ENCODE data around the gene CATSPER1.

The CATSPER1 gene

DNA sequence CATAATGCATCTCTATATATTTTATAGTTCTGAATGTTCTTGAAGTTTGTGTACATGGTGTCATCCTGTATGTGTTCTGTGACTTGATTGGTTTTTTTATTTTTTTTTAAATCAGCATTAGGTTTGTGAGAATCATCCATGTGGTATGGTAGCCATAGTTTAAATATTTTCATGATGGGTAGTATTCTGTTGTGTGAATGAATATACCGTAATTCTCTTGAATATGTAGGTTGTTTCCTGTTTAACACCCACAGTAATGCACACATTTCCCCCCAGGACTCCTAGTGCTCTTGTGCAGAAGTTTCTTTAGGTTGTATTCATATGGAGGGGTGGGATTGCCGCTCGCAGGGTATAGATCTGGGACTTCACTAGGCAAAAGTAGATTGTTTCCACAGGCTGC is 45.8 kb upstream of the CATSPER1 start:
- Histone ChIP-seq H3K36me3 (replicated peaks in 1 of 2; ENCODE audit: control insufficient read depth in 2 of 2, insufficient read depth in 2 of 2, low read length in 2 of 2) (peaks cover 19 to 57% of the 10 kb centered on the region in 2 donors), H3K23ac (ENCODE audit: low read depth, low read length, poor library complexity) (no peak overlapping the region), H3K4me2 (ENCODE audit: insufficient read depth, low read length, poor library complexity, severe bottlenecking) (no peak overlapping the region), H2AFZ (ENCODE audit: low read length) (no peak overlapping the region), H3K4ac (ENCODE audit: low read length) (no peak overlapping the region), H2BK5ac (ENCODE audit: low read length) (no peak overlapping the region), H3K18ac (ENCODE audit: low read length) (no peak overlapping the region), H3K4me3 (ENCODE audit: low read length in 2 of 2) (no peak overlapping the region), H3K9ac (ENCODE audit: low read depth, low read length, poor library complexity) (no peak overlapping the region), H3K27me3 (ENCODE audit: control insufficient read depth in 3 of 3, insufficient read depth in 3 of 3, low read depth in 1 of 3, low read length in 3 of 3) (no peaks in the 10 kb centered on the region), H3K4me1 (ENCODE audit: control insufficient read depth in 2 of 2, insufficient read depth in 1 of 2, low read depth in 1 of 2, low read length in 2 of 2) (peaks cover 4 to 7% of the 10 kb centered on the region in 2 donors), H3K9me3 (replicated peaks in 1 of 2; ENCODE audit: control insufficient read depth in 2 of 2, insufficient read depth in 1 of 2, low read depth in 1 of 2, low read length in 2 of 2) (no peaks in the 10 kb centered on the region), H3K14ac (ENCODE audit: low read length) (no peak overlapping the region), H2BK15ac (ENCODE audit: low read length) (no peak overlapping the region), H3K27ac (replicated peaks; ENCODE audit: low read length) (no peak overlapping the region), H3K79me1 (ENCODE audit: low read depth, low read length) (no peaks in the 10 kb centered on the region), H2BK12ac (ENCODE audit: low read length) (no peak overlapping the region), H2AK5ac (ENCODE audit: low read depth, low read length) (no peak overlapping the region), H4K91ac (ENCODE audit: low read depth, low read length, poor library complexity) (no peak overlapping the region), H4K8ac (ENCODE audit: low read depth, low read length) (no peak overlapping the region), H2BK120ac (ENCODE audit: low read depth, low read length) (no peak overlapping the region)
- no peak for DNase-seq (ENCODE audit: low spot score)
- no CpG with 5 or more reads among the region's 3 CpGs for WGBS, 2 donors (ENCODE audit: extremely low coverage in 2 of 2, insufficient read length in 2 of 2, insufficient replicate concordance in 1 of 2)

DNA sequence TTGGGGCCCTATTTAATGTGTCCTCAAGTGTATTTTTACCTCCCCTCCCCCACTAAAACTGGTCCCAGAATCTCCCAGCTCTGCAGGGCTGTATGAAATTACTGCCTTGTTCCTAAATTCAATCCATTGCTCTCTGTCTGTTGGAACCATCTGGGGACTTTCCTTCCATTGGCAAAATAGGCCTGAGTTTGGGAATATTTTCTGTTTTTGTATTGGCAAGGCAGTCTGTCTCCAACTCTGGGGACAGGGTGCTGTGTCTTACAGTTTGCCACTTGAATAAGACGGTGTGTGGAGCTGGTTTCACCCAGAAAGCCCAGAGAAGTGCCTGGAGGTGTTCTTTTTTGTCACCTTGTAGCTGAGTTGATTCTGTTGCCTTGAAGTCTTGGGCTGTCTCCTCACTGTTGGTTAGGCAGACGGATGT is 45.1 kb upstream of the CATSPER1 start:
- no peak overlapping the region for H2AFZ ChIP-seq (ENCODE audit: low read length)
- no CpG with 5 or more reads among the region's 2 CpGs for WGBS, 2 donors (ENCODE audit: extremely low coverage in 2 of 2, insufficient read length in 2 of 2, insufficient replicate concordance in 1 of 2)

DNA sequence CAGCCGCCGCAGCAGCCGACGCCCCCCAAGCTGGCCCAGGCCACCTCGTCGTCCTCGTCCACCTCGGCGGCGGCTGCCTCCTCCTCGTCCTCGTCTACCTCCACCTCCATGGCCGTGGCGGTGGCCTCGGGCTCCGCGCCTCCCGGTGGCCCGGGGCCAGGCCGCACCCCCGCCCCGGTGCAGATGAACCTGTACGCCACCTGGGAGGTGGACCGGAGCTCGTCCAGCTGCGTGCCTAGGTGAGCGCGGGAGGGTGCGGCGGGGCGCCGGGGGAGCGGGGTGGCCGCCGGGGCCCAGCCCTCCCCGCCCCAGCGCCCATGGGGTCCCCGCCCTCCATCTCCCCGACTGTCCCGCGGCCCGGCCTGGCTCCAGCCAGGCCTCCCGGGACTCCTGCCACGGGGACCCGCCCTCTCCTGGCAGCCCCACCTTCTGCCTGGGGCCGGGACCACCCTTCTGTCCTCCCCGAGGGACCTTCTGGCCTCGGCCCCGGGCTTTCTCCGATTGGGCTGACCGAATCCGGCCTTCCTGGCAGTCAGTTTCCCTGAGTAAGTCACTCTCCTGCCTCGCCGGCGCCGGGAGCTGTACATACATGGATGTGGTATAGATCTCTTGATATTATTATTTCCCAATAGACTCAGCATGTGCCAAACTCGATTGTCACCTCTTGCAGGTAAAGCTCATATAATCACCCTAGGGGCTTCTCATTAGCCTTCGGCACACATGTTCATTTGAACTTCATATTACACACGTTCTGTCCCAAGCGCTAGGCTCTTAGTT is 44.5 kb upstream of the CATSPER1 start:
- Histone ChIP-seq H3K23ac (ENCODE audit: low read depth, low read length, poor library complexity) (peak overlapping the region; percentile 68), H3K4ac (ENCODE audit: low read length) (no peak overlapping the region), H2AK5ac (ENCODE audit: low read depth, low read length) (no peak overlapping the region), H3K9me3 (replicated peaks in 1 of 2; ENCODE audit: control insufficient read depth in 2 of 2, insufficient read depth in 1 of 2, low read depth in 1 of 2, low read length in 2 of 2) (peaks cover 0 to 2% of the 10 kb centered on the region in 2 donors), H2AFZ (ENCODE audit: low read length) (peak overlapping the region; percentile 90), H3K14ac (ENCODE audit: low read length) (peak overlapping the region; percentile 94), H3K36me3 (replicated peaks in 1 of 2; ENCODE audit: control insufficient read depth in 2 of 2, insufficient read depth in 2 of 2, low read length in 2 of 2) (peaks cover 26 to 63% of the 10 kb centered on the region in 2 donors), H3K79me1 (ENCODE audit: low read depth, low read length) (no peaks in the 10 kb centered on the region), H3K4me3 (ENCODE audit: low read length in 2 of 2) (peak overlapping the region; percentile 82 to 97), H2BK12ac (ENCODE audit: low read length) (no peak overlapping the region), H3K27me3 (ENCODE audit: control insufficient read depth in 3 of 3, insufficient read depth in 3 of 3, low read depth in 1 of 3, low read length in 3 of 3) (no peaks in the 10 kb centered on the region), H4K8ac (ENCODE audit: low read depth, low read length) (no peak overlapping the region), H3K27ac (replicated peaks; ENCODE audit: low read length) (no peak overlapping the region), H2BK5ac (ENCODE audit: low read length) (no peak overlapping the region), H2BK120ac (ENCODE audit: low read depth, low read length) (no peak overlapping the region), H3K18ac (ENCODE audit: low read length) (peak overlapping the region; percentile 93), H3K4me1 (ENCODE audit: control insufficient read depth in 2 of 2, insufficient read depth in 1 of 2, low read depth in 1 of 2, low read length in 2 of 2) (peaks cover 4 to 7% of the 10 kb centered on the region in 2 donors), H4K91ac (ENCODE audit: low read depth, low read length, poor library complexity) (no peak overlapping the region), H3K4me2 (ENCODE audit: insufficient read depth, low read length, poor library complexity, severe bottlenecking) (peak overlapping the region; percentile 70), H3K9ac (ENCODE audit: low read depth, low read length, poor library complexity) (peak overlapping the region; percentile 99), H2BK15ac (ENCODE audit: low read length) (no peak overlapping the region)
- WGBS, 2 donors (ENCODE audit: extremely low coverage in 2 of 2, insufficient read length in 2 of 2, insufficient replicate concordance in 1 of 2) = no CpG with 5 or more reads among the region's 60 CpGs
- no peak for DNase-seq (ENCODE audit: low spot score)

More for the DNA sequence above, 45.1 kb upstream of the CATSPER1 start:
- H4K91ac ChIP-seq (ENCODE audit: low read depth, low read length, poor library complexity) = no peak overlapping the region
- no peak overlapping the region for H3K9ac ChIP-seq (ENCODE audit: low read depth, low read length, poor library complexity)
- DNase-seq (ENCODE audit: low spot score) = no peak
- no peak overlapping the region for H3K4ac ChIP-seq (ENCODE audit: low read length)
- no peaks in the 10 kb centered on the region for H3K27me3 ChIP-seq (ENCODE audit: control insufficient read depth in 3 of 3, insufficient read depth in 3 of 3, low read depth in 1 of 3, low read length in 3 of 3)
- no peak overlapping the region for H2BK12ac ChIP-seq (ENCODE audit: low read length)
- H3K4me3 ChIP-seq (ENCODE audit: low read length in 2 of 2) = peak overlapping the region; percentile 82 to 97
- H3K14ac ChIP-seq (ENCODE audit: low read length) = no peak overlapping the region
- H2BK15ac ChIP-seq (ENCODE audit: low read length) = no peak overlapping the region
- peaks cover 25 to 57% of the 10 kb centered on the region in 2 donors for H3K36me3 ChIP-seq (replicated peaks in 1 of 2; ENCODE audit: control insufficient read depth in 2 of 2, insufficient read depth in 2 of 2, low read length in 2 of 2)
- H4K8ac ChIP-seq (ENCODE audit: low read depth, low read length) = no peak overlapping the region
- peaks cover 4 to 7% of the 10 kb centered on the region in 2 donors for H3K4me1 ChIP-seq (ENCODE audit: control insufficient read depth in 2 of 2, insufficient read depth in 1 of 2, low read depth in 1 of 2, low read length in 2 of 2)
- peak overlapping the region; percentile 70 for H3K4me2 ChIP-seq (ENCODE audit: insufficient read depth, low read length, poor library complexity, severe bottlenecking)
- no peak overlapping the region for H2BK120ac ChIP-seq (ENCODE audit: low read depth, low read length)
- no peak overlapping the region for H3K23ac ChIP-seq (ENCODE audit: low read depth, low read length, poor library complexity)
- H2BK5ac ChIP-seq (ENCODE audit: low read length) = no peak overlapping the region
- H3K9me3 ChIP-seq (replicated peaks in 1 of 2; ENCODE audit: control insufficient read depth in 2 of 2, insufficient read depth in 1 of 2, low read depth in 1 of 2, low read length in 2 of 2) = peaks cover 0 to 2% of the 10 kb centered on the region in 2 donors
- H2AK5ac ChIP-seq (ENCODE audit: low read depth, low read length) = no peak overlapping the region
- H3K79me1 ChIP-seq (ENCODE audit: low read depth, low read length) = no peaks in the 10 kb centered on the region
- H3K18ac ChIP-seq (ENCODE audit: low read length) = no peak overlapping the region
- no peak overlapping the region for H3K27ac ChIP-seq (replicated peaks; ENCODE audit: low read length)

DNA sequence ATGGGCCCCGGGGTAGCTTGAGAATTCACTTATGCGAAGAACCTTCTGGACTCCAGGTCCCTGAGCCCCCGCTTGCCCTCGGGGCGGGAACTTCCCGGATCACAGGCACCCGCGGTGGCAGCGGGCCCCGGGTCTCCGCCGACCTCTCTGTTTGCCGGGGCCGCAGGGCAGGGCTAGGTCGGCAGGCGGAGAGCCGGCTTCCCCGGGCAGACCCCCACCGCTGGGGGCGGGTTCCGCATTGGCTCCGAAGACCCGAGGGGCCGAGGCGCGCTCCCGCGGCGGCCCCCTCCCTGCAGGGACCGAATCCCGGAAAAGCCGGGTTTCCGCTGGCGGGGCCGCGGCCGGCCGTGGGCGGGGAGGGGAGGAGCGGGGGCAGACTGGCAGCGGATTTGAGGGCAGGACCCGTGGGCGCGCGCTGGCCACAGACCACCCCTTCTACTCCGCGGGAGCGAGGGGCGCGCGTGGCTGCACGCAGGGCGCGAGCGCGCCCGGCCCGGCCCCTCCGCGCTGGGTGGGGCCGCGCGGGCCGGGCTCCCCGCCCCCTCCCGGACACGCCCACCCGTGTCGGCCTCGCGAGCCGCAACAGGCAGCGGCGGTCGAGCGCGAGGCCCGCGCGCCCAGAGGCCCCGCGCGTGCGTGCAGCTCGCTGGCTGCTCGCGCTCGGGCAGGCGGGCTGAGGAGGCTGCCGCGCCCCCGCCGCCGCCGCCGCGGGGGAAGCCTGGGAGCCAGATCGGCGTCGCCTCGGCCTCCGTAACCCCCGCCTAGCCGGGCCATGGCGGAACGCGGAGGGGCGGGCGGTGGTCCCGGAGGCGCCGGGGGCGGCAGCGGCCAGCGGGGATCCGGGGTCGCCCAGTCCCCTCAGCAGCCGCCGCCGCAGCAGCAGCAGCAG is 43.7 kb upstream of the CATSPER1 start, which contains the start of gene PACS1:
Gene PACS1 (plus strand): TSS at position 558 of the 889 bp plus-strand sequence. CDS start 215 bp downstream, at position 773.
- Histone ChIP-seq H3K9me3 (replicated peaks in 1 of 2; ENCODE audit: control insufficient read depth in 2 of 2, insufficient read depth in 1 of 2, low read depth in 1 of 2, low read length in 2 of 2) (peaks cover 2 to 4% of the 10 kb centered on the region in 2 donors), H3K4ac (ENCODE audit: low read length) (no peak within 1 kb of the TSS), H3K27ac (replicated peaks; ENCODE audit: low read length) (peak within 1 kb of the TSS; percentile 43), H2AFZ (ENCODE audit: low read length) (peak within 1 kb of the TSS; percentile 90), H2BK5ac (ENCODE audit: low read length) (no peak within 1 kb of the TSS), H3K4me3 (ENCODE audit: low read length in 2 of 2) (peak within 1 kb of the TSS; percentile 82 to 97), H3K36me3 (replicated peaks in 1 of 2; ENCODE audit: control insufficient read depth in 2 of 2, insufficient read depth in 2 of 2, low read length in 2 of 2) (peaks cover 28 to 69% of the 10 kb centered on the region in 2 donors), H3K4me2 (ENCODE audit: insufficient read depth, low read length, poor library complexity, severe bottlenecking) (peak within 1 kb of the TSS; percentile 70), H2BK12ac (ENCODE audit: low read length) (no peak within 1 kb of the TSS), H4K91ac (ENCODE audit: low read depth, low read length, poor library complexity) (no peak within 1 kb of the TSS), H3K23ac (ENCODE audit: low read depth, low read length, poor library complexity) (peak within 1 kb of the TSS; percentile 68), H3K9ac (ENCODE audit: low read depth, low read length, poor library complexity) (peak within 1 kb of the TSS; percentile 99), H3K4me1 (ENCODE audit: control insufficient read depth in 2 of 2, insufficient read depth in 1 of 2, low read depth in 1 of 2, low read length in 2 of 2) (peaks cover 4 to 7% of the 10 kb centered on the region in 2 donors), H3K79me1 (ENCODE audit: low read depth, low read length) (no peaks in the 10 kb centered on the region), H3K18ac (ENCODE audit: low read length) (peak within 1 kb of the TSS; percentile 93), H2BK120ac (ENCODE audit: low read depth, low read length) (no peak within 1 kb of the TSS), H3K27me3 (ENCODE audit: control insufficient read depth in 3 of 3, insufficient read depth in 3 of 3, low read depth in 1 of 3, low read length in 3 of 3) (no peaks in the 10 kb centered on the region), H2AK5ac (ENCODE audit: low read depth, low read length) (peak within 1 kb of the TSS; percentile 18), H4K8ac (ENCODE audit: low read depth, low read length) (no peak within 1 kb of the TSS), H3K14ac (ENCODE audit: low read length) (peak within 1 kb of the TSS; percentile 94), H2BK15ac (ENCODE audit: low read length) (no peak within 1 kb of the TSS)
- DNase-seq (ENCODE audit: low spot score) = no peak
- no CpG with 5 or more reads among the region's 120 CpGs for WGBS, 2 donors (ENCODE audit: extremely low coverage in 2 of 2, insufficient read length in 2 of 2, insufficient replicate concordance in 1 of 2)
